ENCODE measurements around the gene SMS.

SMS gene

DNA sequence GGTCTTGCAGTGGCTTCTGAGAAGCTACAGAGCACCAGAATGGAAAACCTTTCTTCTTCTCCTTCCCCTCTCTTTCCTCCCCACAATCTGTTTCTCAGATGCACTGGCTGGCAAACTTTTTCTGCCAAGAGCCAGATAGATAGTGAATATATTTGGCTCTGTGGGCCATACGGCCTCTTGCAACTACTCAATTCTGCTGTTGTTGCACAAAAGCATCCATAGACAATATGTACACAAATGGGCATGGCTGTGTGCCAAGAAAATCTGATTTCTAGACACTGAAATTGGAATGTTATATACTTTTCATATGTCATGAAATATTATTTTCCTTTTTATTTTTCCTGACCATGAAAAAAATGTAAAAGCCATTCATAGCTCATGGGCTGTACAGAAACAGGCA, 94.7 kb downstream of the SMS start:
- in situ Hi-C loops (cut with MboI; ENCODE audit: low sequenced_read_pairs) = no loop called here

DNA sequence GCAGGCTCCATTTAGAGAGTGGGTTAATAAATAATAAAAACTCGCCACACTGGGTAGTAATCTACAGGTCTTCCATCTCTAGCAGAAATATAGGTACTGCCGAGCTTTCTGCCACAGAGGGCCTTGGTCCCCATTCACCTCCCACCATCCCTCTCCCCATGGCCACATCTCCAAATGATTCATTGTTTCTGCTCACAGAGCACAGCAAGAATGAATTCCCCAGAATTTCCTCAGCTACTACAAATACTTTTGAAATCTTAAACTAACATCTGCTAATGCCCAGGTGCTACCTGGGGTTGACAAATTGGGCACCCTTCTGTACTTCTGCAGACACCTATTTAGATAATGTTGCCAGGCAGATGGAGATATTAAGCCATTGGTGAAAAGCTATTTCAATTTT, 96.7 kb downstream of the SMS start:
- in situ Hi-C loops (cut with MboI; ENCODE audit: low sequenced_read_pairs) = no loop called here

DNA sequence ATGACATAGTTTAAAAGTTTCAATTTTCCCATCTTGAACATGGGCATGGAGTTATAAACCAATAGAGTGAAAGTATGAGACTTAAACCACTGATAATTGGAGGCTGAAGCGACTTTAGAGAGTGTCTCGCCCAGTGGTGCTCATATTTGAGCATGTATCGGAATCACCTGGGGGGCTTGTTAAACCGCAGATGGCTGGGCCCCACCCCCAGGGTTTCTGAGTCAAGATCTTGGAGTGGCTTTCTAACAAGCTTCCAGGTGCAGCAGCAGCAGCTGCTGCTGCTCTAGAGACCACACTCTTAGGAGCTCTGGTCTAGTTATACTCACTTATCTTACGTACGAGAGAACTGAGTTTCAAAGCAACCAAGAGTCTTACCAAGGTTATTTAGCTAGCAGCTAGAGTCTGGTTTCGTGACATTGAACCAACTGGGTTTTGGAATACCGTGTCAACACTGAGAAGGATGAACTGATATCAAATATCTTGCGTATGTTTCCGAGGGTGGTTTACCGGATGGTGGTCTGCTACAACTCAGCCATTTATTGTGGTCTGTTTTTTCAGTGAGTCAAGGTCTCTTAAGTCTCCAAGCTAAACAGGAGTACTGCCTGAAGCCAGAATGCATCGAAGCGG, 97.5 kb downstream of the SMS start:
- in situ Hi-C loops (cut with MboI; ENCODE audit: low sequenced_read_pairs) = no loop called here

DNA sequence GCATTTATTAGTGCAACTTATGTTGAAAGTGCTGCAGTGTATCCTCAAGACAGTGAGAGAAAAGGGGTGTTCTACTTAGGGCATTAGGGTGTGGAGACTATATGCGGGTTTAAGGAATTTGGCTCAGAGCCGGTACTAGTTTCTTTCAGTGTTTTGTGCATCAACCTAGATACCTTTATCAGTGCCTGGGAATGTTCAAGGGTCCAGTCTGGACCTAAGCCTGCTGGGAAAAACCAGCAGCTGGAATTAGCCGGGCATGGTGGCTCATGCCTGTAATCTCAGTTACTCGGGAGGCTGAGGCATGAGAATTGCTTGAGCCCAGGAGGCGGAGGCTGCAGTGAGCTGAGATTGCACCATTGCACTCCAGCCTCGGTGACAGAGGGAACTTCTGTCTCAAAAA, 99.0 kb downstream of the SMS start:
- in situ Hi-C loops (cut with MboI; ENCODE audit: low sequenced_read_pairs) = no loop called here

DNA sequence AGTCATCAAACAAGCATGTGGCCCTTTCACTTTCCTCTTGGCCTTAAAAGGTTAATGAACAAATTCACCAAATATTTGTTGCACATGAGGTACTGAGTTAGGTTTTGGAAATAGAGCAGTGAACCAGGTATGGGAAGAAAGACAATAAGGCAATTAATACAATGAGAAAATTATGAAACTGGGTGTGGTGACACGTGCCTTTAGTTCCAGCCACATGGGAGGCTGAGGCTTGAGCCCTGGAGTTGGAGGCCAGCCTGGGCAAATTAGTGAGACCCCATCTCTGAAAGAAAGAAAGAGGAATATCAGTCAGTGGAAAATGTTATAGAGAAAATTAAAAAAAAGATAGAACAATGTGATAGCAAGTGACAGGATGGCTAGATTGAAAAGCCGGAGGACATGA, 99.7 kb downstream of the SMS start:
- in situ Hi-C loops (cut with MboI; ENCODE audit: low sequenced_read_pairs) = no loop called here

DNA sequence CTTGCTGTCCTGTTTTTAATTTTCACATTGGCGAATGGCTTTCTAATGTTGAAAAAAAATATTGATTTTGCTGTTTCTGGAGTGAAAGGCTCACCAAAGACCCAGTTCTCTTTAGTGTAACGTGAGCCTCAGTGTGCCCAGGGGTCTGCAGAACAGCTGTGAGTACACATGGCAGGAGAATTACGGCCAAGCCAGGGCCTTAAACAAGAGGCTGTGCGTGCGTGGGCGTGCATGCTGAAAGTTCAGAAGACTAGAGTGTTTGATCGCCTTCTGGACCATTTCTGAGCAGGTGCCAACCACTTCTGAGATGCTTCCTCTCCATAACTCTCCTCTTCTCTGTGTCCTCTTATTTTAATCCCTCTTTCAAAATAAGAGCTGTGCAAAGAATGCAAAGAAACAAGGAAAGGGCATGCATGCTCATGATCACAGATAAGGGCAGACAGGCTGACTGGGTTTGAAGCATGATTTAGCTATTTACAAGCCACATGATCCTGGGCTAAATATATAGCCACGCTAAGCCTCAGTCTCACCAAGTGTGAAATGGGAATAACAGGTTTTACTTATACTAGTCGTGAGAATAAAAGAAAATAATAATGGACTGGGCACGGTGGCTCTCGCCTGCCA, 101.5 kb downstream of the SMS start:
- in situ Hi-C loops (cut with MboI; ENCODE audit: low sequenced_read_pairs) = no loop called here

DNA sequence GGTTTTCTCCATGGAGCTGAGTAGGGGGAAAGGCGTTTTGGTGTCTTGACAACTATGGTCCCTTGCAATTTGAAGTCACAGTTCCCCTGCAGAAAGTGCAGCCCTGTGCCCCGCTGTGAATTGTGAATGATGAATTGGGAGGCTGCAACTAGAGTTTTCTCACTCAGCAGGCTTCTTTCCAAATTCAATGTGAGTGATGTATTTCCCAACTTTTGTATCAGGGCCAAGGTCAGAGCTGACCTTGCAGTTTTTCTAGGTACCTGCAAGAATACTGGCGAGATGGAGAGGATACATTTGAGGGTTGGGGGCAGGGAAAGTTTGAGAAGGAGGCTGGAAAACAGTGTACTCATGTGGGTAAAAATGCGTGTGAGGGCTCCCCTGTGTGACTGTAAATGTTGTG, 103.4 kb downstream of the SMS start:
- in situ Hi-C loops (cut with MboI; ENCODE audit: low sequenced_read_pairs) = no loop called here
